Nephron progenitor cell (in vitro differentiated cells): ENCODE measurements around the gene DIS3L2.

Experiments
- DNase-seq: peaks from one replicate; pipeline ENCODE4 v3.0.0; 2021
- H3K27ac Mint-ChIP-seq: 2 replicates; pipeline ENCODE4 v1.8.0; 2021; ENCODE audit warnings: mild to moderate bottlenecking, moderate library complexity, mixed read lengths
- H3K27me3 Mint-ChIP-seq: 2 replicates; pipeline ENCODE4 v1.8.0; 2021; ENCODE audit warnings: mild to moderate bottlenecking, low read depth, mixed read lengths; ENCODE audit not compliant: poor library complexity
- H3K36me3 Mint-ChIP-seq: 2 replicates; pipeline ENCODE4 v1.8.0; 2021; ENCODE audit warnings: low read depth, mixed read lengths
- H3K4me1 Mint-ChIP-seq: 2 replicates; pipeline ENCODE4 v1.8.0; 2021; ENCODE audit warnings: mixed read lengths
- H3K4me3 Mint-ChIP-seq: 2 replicates; pipeline ENCODE4 v1.8.0; 2021; ENCODE audit warnings: mild to moderate bottlenecking, moderate library complexity, mixed read lengths
- H3K9me3 Mint-ChIP-seq: 2 replicates; pipeline ENCODE4 v1.8.0; 2021; ENCODE audit warnings: mild to moderate bottlenecking, moderate library complexity, mixed read lengths
- TF ChIP-seq, protein P1 (sequence below): fragments of 200-600 bp; sonication (generic); IDR thresholded peaks from 2 replicates; pipeline ENCODE4 v1.5.0; 2021; ENCODE audit warnings: antibody characterized with exemption

DIS3L2 gene

DNA sequence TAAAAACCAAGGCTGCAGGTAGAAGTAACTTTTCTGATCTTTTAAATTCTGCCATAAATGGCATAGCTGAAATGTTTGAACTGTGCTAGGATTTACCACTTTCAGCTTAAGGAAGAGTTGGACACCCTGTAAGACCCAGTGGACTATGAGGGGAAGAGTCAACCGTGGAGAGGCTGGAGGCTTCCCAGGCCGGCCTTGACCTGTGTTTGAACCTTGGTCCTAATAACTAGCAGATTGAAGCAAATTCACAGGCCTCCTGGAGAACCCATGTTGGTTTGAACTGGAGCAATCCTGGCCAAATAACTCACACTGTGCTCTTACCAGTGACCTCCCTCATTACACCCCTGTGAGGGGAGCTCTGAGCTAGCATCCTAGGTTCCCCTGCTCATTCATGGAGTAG lies 329.8 kb downstream of the DIS3L2 start:
- Mint-ChIP-seq H3K4me1 (peaks cover 53% of the 10 kb centered on the region), H3K36me3 (no peaks in the 10 kb centered on the region), H3K9me3 (no peaks in the 10 kb centered on the region), H3K27me3 (no peaks in the 10 kb centered on the region), H3K27ac (no peak overlapping the region), H3K4me3 (no peak overlapping the region)
- TF ChIP-seq, protein P1, sequence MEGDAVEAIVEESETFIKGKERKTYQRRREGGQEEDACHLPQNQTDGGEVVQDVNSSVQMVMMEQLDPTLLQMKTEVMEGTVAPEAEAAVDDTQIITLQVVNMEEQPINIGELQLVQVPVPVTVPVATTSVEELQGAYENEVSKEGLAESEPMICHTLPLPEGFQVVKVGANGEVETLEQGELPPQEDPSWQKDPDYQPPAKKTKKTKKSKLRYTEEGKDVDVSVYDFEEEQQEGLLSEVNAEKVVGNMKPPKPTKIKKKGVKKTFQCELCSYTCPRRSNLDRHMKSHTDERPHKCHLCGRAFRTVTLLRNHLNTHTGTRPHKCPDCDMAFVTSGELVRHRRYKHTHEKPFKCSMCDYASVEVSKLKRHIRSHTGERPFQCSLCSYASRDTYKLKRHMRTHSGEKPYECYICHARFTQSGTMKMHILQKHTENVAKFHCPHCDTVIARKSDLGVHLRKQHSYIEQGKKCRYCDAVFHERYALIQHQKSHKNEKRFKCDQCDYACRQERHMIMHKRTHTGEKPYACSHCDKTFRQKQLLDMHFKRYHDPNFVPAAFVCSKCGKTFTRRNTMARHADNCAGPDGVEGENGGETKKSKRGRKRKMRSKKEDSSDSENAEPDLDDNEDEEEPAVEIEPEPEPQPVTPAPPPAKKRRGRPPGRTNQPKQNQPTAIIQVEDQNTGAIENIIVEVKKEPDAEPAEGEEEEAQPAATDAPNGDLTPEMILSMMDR, result no peak
- DNase-seq, result no peak

DNA sequence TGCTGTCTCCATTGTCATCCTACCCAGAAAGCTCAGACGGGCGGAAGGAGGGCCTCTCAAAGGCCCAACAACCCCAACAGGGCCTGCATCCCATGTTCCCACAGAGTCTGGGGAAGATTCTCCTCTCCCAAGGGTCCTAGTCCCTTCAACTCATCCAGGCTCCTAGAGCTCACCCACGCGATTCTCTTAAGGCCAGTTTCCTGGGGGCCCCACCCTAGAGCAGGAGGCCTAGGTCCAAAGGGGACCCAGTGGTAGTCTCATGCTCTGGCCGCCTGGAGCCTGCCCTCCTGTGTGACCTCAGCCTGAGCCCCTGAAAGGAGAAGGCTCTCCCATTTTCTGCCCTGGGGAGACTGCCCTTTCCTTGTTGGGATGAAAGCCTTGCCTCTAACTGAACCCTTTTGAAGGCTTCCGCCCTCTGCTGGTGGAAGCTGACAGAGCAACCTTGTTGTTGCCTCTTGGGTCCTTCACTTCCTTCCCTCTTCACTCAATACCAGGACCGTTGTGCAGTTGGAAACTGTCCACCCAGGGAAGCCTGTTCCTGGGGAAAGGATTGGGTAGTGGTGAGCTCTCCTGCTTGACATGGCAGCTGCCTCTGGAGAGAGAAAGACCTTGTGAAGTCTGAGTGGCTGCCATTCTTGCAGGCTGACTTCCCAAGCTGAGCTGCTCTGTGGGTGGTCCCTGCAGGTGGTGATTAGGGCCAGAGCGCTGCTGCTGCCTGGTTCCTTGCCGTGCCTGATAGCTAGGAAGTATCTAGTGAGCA lies 331.1 kb downstream of the DIS3L2 start:
- Mint-ChIP-seq H3K36me3 (no peaks in the 10 kb centered on the region), H3K4me1 (peaks cover 41% of the 10 kb centered on the region), H3K27ac (no peak overlapping the region), H3K9me3 (no peaks in the 10 kb centered on the region), H3K27me3 (no peaks in the 10 kb centered on the region), H3K4me3 (no peak overlapping the region)
- TF ChIP-seq, protein P1, result peak; percentile 75
- peak; percentile 73 for DNase-seq

DNA sequence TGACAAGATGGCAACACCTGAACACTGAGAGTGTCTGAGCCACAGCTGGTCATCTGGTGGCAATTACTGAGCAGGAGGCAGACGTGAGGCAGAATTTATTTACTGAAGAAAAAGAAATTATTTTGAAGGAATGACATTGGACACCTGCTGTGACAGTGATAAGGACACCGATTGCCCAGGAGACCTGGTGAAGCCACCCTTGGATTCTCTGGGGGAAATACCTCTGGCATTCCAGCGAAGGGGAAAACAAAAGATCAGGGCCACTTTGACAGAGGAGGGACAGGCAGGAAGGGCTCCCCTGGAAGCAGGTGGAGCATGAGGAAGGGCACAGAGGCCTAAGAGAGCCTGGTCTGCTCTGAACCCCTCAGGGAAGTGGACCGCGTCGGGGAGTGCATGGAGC lies 331.7 kb downstream of the DIS3L2 start:
- H3K4me1 Mint-ChIP-seq, result peaks cover 35% of the 10 kb centered on the region
- no peaks in the 10 kb centered on the region for H3K27me3 Mint-ChIP-seq
- H3K27ac Mint-ChIP-seq, result peak overlapping the region; percentile 33
- DNase-seq, result no peak
- H3K4me3 Mint-ChIP-seq, result no peak overlapping the region
- H3K9me3 Mint-ChIP-seq, result no peaks in the 10 kb centered on the region
- TF ChIP-seq, protein P1, result no peak
- no peaks in the 10 kb centered on the region for H3K36me3 Mint-ChIP-seq

DNA sequence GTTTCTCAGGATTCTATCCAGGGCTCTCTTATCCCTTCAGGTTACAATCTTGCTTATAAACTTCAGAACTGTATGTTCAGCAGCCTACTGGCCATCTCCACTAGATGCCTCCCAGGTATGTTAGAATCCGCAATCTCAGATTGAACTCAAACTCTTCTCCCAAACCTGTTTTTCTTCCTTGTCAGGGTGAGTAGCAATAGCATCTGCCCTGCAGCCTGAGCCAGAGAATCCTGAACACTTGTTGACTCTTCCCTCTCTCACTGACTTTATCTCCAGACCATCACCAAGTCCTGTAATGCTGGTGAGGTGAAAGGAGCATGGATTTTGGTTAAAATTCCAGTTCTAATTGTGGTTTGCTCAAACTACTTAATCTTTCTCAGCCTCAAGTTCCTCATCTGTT lies 334.5 kb downstream of the DIS3L2 start:
- TF ChIP-seq, protein P1, result no peak
- Mint-ChIP-seq H3K27me3 (no peaks in the 10 kb centered on the region), H3K36me3 (peaks cover 11% of the 10 kb centered on the region), H3K4me1 (peaks cover 22% of the 10 kb centered on the region), H3K27ac (no peak overlapping the region), H3K4me3 (no peak overlapping the region), H3K9me3 (no peaks in the 10 kb centered on the region)
- no peak for DNase-seq

DNA sequence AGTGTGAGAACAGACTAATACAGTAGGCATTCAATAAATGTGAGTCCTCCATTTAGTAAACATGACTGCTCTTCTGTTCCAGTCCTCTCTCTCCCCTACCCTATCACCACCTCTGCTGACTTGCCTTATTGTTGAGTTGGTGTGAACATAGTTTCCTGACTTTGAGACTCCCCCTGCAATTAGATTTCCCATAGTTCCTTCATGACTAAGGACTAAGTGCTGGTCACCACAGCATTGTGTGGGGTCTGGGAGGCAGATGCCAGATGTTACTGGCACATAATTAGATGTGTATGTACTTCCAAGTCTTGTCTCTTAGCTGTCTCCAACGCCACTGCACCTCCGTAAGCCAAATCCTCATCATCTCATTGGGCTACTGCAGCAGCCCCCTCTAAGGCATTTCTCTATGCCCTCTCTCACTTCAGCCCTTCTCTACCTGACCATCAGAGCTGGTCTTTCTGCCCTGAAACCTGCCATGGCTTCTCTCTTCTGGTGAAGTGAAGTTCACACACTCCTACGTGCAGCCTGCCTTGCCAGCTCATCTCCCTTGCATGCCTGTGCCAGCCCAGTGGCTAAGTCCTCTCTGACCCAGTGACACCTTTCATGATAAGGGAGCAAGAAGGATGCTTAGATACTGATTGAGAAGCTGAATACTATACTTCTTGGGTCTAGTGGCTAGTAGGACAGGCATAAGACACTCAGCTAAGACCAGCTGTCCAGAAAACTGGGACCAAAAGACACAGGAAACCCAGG lies 335.4 kb downstream of the DIS3L2 start:
- TF ChIP-seq, protein P1, result no peak
- no peak for DNase-seq
- Mint-ChIP-seq H3K27me3 (no peaks in the 10 kb centered on the region), H3K36me3 (peaks cover 11% of the 10 kb centered on the region), H3K27ac (no peak overlapping the region), H3K9me3 (no peaks in the 10 kb centered on the region), H3K4me3 (no peak overlapping the region), H3K4me1 (peaks cover 19% of the 10 kb centered on the region)
